HepG2 (cell line): ENCODE measurements around the gene SKIC2. TPM values are rescaled to one million over a fixed set of nuclear protein-coding genes. Genes with fewer than 3 reads are reported as not detected.

Experiments used
- ATAD3A ChIP-seq: sonication (generic); formaldehyde crosslinking; IDR thresholded peaks from 2 replicates; pipeline ENCODE4 v1.4.0; 2020; ENCODE audit warnings: missing genetic modification reagents
- FOXM1 ChIP-seq: sonication (generic); formaldehyde crosslinking; IDR thresholded peaks from 2 replicates; pipeline ENCODE4 v1.5.0; 2020; ENCODE audit warnings: missing genetic modification reagents
- FOXO1 ChIP-seq: sonication (generic); formaldehyde crosslinking; IDR thresholded peaks from 2 replicates; pipeline ENCODE4 v1.4.0; 2020; ENCODE audit warnings: missing genetic modification reagents
- IKZF4 ChIP-seq: sonication (generic); formaldehyde crosslinking; IDR thresholded peaks from 2 replicates; pipeline ENCODE4 v1.5.1; 2020; ENCODE audit warnings: borderline replicate concordance, mild to moderate bottlenecking, low read depth, missing genetic modification reagents; ENCODE audit errors: not compliant biosample characterization
- KLF11 ChIP-seq: IDR thresholded peaks from 2 replicates; pipeline ENCODE4 v1.6.1; 2016; ENCODE audit warnings: missing compliant biosample characterization
- KLF6 ChIP-seq: IDR thresholded peaks from 2 replicates; pipeline ENCODE4 v1.8.0; 2016; ENCODE audit warnings: missing biosample characterization, missing genetic modification reagents
- KMT2B ChIP-seq: IDR thresholded peaks from 2 replicates; pipeline ENCODE4 v1.6.1; 2016; ENCODE audit warnings: missing genetic modification reagents, missing compliant biosample characterization
- MAF1 ChIP-seq: sonication (generic); formaldehyde crosslinking; IDR thresholded peaks from 2 replicates; pipeline ENCODE4 v1.5.0; 2020; ENCODE audit warnings: missing genetic modification reagents, borderline replicate concordance
- MAFK ChIP-seq, 2 experiments: IDR thresholded peaks in 1 of 2; conservative IDR thresholded peaks in 1 of 2; 2 replicates each; pipeline ENCODE4 v1.6.1; 2011; ENCODE audit warnings: improper control_type of control experiment in 2 of 2, low read length in 2 of 2
- NONO ChIP-seq, 2 experiments: fragments of 450-650 bp in 1 of 2; sonication (generic) in 1 of 2; formaldehyde crosslinking in 1 of 2; IDR thresholded peaks in 1 of 2; conservative IDR thresholded peaks in 1 of 2; 2 replicates each; pipeline versions ENCODE4 v1.6.1 to v1.8.0; 2017 to 2022; ENCODE audit warnings: mild to moderate bottlenecking in 1 of 2, missing genetic modification reagents in 1 of 2, moderate library complexity in 1 of 2
- PHF8 ChIP-seq: sonication (generic); formaldehyde crosslinking; IDR thresholded peaks from 2 replicates; pipeline ENCODE4 v1.5.0; 2020; ENCODE audit warnings: missing genetic modification reagents
- RFX1 ChIP-seq: fragments of 450-650 bp; IDR thresholded peaks from 2 replicates; pipeline ENCODE4 v1.6.1; 2017
- RFXANK ChIP-seq: IDR thresholded peaks from 2 replicates; pipeline ENCODE4 v1.6.1; 2016
- SALL2 ChIP-seq: sonication (generic); formaldehyde crosslinking; IDR thresholded peaks from 2 replicates; pipeline ENCODE4 v1.8.1; 2023; ENCODE audit warnings: mild to moderate bottlenecking, missing genetic modification reagents, inconsistent platforms
- SMAD3 ChIP-seq: sonication (generic); formaldehyde crosslinking; IDR thresholded peaks from 2 replicates; pipeline ENCODE4 v1.4.0; 2020; ENCODE audit warnings: missing genetic modification reagents
- SP2 ChIP-seq: sonication (generic); formaldehyde crosslinking; IDR thresholded peaks from 2 replicates; pipeline ENCODE4 v1.5.1; 2020; ENCODE audit warnings: mild to moderate bottlenecking, missing genetic modification reagents
- TEAD3 ChIP-seq: optimal IDR thresholded peaks from 2 replicates; pipeline ENCODE3; 2016; ENCODE audit warnings: borderline replicate concordance
- ZFP82 ChIP-seq: sonication (generic); formaldehyde crosslinking; IDR thresholded peaks from 2 replicates; pipeline ENCODE4 v1.5.1; 2020; ENCODE audit warnings: mild to moderate bottlenecking, missing genetic modification reagents, borderline replicate concordance
- ZNF10 ChIP-seq: sonication (generic); formaldehyde crosslinking; IDR thresholded peaks from 2 replicates; pipeline ENCODE4 v1.4.0; 2020; ENCODE audit warnings: mild to moderate bottlenecking, low read depth, missing genetic modification reagents, borderline replicate concordance
- ZNF17 ChIP-seq: sonication (generic); formaldehyde crosslinking; IDR thresholded peaks from 2 replicates; pipeline ENCODE4 v1.5.0; 2020; ENCODE audit warnings: mild to moderate bottlenecking, missing genetic modification reagents
- ZNF230 ChIP-seq: sonication (generic); formaldehyde crosslinking; IDR thresholded peaks from 2 replicates; pipeline ENCODE4 v1.4.0; 2020; ENCODE audit warnings: mild to moderate bottlenecking, missing genetic modification reagents
- ZNF34 ChIP-seq: sonication (generic); formaldehyde crosslinking; IDR thresholded peaks from 2 replicates; pipeline ENCODE4 v1.4.0; 2020; ENCODE audit warnings: mild to moderate bottlenecking, missing genetic modification reagents, borderline replicate concordance
- ZNF530 ChIP-seq: sonication (generic); formaldehyde crosslinking; IDR thresholded peaks from 2 replicates; pipeline ENCODE4 v1.5.0; 2020; ENCODE audit warnings: low read depth, mild to moderate bottlenecking, missing genetic modification reagents
- polyA plus RNA-seq, 8 experiments: library from polyadenylated mRNA; depleted of rRNA in 3 of 8; stranded (reverse) in 7 of 8; unstranded in 1 of 8; fragments of >200 nt; fragmentation: Illumina TruSeq in 4 of 8; extraction: Trizol in 4 of 8; gene quantifications; 2 replicates each; pipeline versions ENCODE4 v1.2.1 to v1.2.3, GENCODE V29; 2011 to 2016; ENCODE audit warnings: low read depth in 4 of 8, missing spikeins in 1 of 8, mixed read lengths in 1 of 8; ENCODE audit not compliant: insufficient read depth in 1 of 8
- total RNA-seq, 5 experiments: library from RNA; depleted of rRNA; stranded (reverse); fragments of >200 nt; fragmentation: Illumina TruSeq; extraction: Trizol; gene quantifications; 2 replicates each; pipeline ENCODE4 v1.2.3, GENCODE V29; 2016; ENCODE audit warnings: low read depth in 1 of 5
- TF ChIP-seq, protein P1 (sequence below): sonication (generic); formaldehyde crosslinking; IDR thresholded peaks from 2 replicates; pipeline ENCODE4 v1.4.0; 2020; ENCODE audit warnings: missing genetic modification reagents
- TF ChIP-seq, protein P2 (sequence below): sonication (generic); formaldehyde crosslinking; IDR thresholded peaks from 2 replicates; pipeline ENCODE4 v1.5.0; 2020; ENCODE audit warnings: missing genetic modification reagents

SKIC2 gene
- total and polyA plus RNA-seq, 2 of the 13 experiments (the other 11 are each of a cell fraction or from before 2014, with no cell fraction given): 67.1 to 68.4 TPM

DNA sequence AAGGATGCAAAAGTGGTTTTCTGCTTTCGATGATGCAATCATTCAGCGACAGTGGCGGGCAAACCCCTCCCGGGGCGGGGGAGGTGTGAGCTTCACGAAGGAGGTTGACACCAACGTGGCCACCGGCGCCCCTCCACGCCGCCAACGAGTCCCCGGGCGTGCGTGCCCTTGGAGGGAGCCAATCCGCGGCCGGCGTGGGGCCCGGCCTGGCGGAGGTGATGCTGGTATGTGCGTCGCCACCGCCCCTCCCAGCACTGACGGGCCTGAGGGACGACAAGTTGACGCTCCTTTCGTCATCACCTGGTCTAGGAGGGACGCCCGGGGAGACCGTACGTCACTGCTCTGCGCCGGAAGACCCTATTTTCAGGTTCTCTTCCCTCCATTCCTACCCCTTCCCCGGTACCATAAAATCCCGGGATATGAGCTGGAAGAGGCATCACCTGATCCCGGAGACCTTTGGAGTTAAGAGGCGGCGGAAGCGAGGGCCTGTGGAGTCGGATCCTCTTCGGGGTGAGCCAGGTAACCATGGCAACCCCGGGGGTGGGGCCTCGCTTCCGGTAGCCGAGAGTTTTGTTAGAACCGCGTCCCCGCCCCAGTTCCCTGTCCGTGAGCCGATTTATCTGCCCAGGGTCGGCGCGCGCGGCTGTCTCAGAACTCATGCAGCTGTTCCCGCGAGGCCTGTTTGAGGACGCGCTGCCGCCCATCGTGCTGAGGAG, 13.2 kb downstream of the SKIC2 start, which contains the start of gene DXO (continued):
- TF ChIP-seq KLF6 (no peak; the same call in 1 of the 2 replicates), NONO (IDR thresholded peaks at IDR 0.05) (no peak), NONO (CRISPR knock-in tag; conservative IDR thresholded peaks at IDR 0.05) (peak; percentile 99), ZNF230 (CRISPR knock-in tag) (no peak), RFXANK (peak; percentile 91; the same call in 1 of the 2 replicates), ZNF530 (CRISPR knock-in tag) (no peak), SP2 (CRISPR knock-in tag) (peak; percentile 81), ZFP82 (CRISPR knock-in tag) (no peak), FOXM1 (0 out of 2 replicates have a peak, but pooled peaks have one; percentile 69), KMT2B (peak; percentile 94), PHF8 (peak; percentile 94), SMAD3 (CRISPR knock-in tag) (peak; percentile 77; the same call in 1 of the 2 replicates), MAF1 (peak; percentile 94; the same call in 1 of the 2 replicates), FOXO1 (CRISPR knock-in tag) (peak; percentile 79), KLF11 (CRISPR knock-in tag) (0 out of 2 replicates have a peak, but pooled peaks have one; percentile 51), TEAD3 (CRISPR knock-in tag) (peak; percentile 97), SALL2 (CRISPR knock-in tag) (peak; percentile 65), ZNF10 (CRISPR knock-in tag) (no peak), IKZF4 (CRISPR knock-in tag) (peak; percentile 76), MAFK (conservative IDR thresholded peaks at IDR 0.05 in 1 of 2, IDR thresholded peaks at IDR 0.05 in 1 of 2; ENCODE audit: low read length in 2 of 2) (no peak), ATAD3A (CRISPR knock-in tag) (no peak), ZNF34 (peak; percentile 34; the same call in 1 of the 2 replicates), RFX1 (peak; percentile 97), ZNF17 (no peak)
- TF ChIP-seq, protein P1, sequence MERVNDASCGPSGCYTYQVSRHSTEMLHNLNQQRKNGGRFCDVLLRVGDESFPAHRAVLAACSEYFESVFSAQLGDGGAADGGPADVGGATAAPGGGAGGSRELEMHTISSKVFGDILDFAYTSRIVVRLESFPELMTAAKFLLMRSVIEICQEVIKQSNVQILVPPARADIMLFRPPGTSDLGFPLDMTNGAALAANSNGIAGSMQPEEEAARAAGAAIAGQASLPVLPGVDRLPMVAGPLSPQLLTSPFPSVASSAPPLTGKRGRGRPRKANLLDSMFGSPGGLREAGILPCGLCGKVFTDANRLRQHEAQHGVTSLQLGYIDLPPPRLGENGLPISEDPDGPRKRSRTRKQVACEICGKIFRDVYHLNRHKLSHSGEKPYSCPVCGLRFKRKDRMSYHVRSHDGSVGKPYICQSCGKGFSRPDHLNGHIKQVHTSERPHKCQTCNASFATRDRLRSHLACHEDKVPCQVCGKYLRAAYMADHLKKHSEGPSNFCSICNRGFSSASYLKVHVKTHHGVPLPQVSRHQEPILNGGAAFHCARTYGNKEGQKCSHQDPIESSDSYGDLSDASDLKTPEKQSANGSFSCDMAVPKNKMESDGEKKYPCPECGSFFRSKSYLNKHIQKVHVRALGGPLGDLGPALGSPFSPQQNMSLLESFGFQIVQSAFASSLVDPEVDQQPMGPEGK (CRISPR knock-in tag): peak; percentile 91
- TF ChIP-seq, protein P2, sequence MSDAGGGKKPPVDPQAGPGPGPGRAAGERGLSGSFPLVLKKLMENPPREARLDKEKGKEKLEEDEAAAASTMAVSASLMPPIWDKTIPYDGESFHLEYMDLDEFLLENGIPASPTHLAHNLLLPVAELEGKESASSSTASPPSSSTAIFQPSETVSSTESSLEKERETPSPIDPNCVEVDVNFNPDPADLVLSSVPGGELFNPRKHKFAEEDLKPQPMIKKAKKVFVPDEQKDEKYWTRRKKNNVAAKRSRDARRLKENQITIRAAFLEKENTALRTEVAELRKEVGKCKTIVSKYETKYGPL: peak; percentile 78; the same call in 1 of the 2 replicates
